GM12878 (cell line): ENCODE data around the gene CCSER1.

Experiments used
- BACH1 ChIP-seq: fragments of 450-650 bp; IDR thresholded peaks from 2 replicates; pipeline ENCODE4 v1.6.1; 2017; ENCODE audit warnings: mild to moderate bottlenecking, borderline replicate concordance
- CEBPB ChIP-seq, 2 experiments: fragments of 150-350 bp in 1 of 2; IDR thresholded peaks; 2 replicates each; pipeline ENCODE4 v1.6.1; 2012 to 2014; ENCODE audit warnings: low read depth in 2 of 2, low read length in 2 of 2, borderline replicate concordance in 1 of 2, inconsistent platforms in 1 of 2
- CHD4 ChIP-seq: fragments of 200-600 bp; sonication (generic); IDR thresholded peaks from 2 replicates; pipeline ENCODE4 v1.6.1; 2016; ENCODE audit warnings: mild to moderate bottlenecking
- EZH2 ChIP-seq: IDR thresholded peaks from 2 replicates; pipeline ENCODE4 v1.6.1; 2012; ENCODE audit warnings: low read depth, mild to moderate bottlenecking, control low read depth, inconsistent platforms, low read length, borderline replicate concordance; ENCODE audit not compliant: control insufficient read depth
- FOXM1 ChIP-seq: IDR thresholded peaks from 2 replicates; pipeline ENCODE4 v1.6.1; 2012; ENCODE audit warnings: low read depth, mild to moderate bottlenecking, inconsistent platforms, low read length, moderate library complexity
- SUZ12 ChIP-seq: fragments of 200-600 bp; sonication (generic); IDR thresholded peaks from one replicate; pipeline ENCODE4 v1.6.1; 2018; ENCODE audit warnings: antibody characterized with exemption, mild to moderate bottlenecking; ENCODE audit not compliant: unreplicated experiment
- TF ChIP-seq, protein P1 (sequence below), 3 experiments: IDR thresholded peaks in 2 of 3; conservative IDR thresholded peaks in 1 of 3; 2 replicates each; pipeline ENCODE4 v1.5.1; 2011; ENCODE audit warnings: low read depth in 3 of 3, low read length in 3 of 3, mild to moderate bottlenecking in 3 of 3, control low read depth in 2 of 3, moderate library complexity in 2 of 3, inconsistent platforms in 1 of 3, mixed read lengths in 1 of 3; ENCODE audit not compliant: control insufficient read depth in 2 of 3, insufficient read depth in 1 of 3; ENCODE audit errors: extremely low read depth in 1 of 3

DNA sequence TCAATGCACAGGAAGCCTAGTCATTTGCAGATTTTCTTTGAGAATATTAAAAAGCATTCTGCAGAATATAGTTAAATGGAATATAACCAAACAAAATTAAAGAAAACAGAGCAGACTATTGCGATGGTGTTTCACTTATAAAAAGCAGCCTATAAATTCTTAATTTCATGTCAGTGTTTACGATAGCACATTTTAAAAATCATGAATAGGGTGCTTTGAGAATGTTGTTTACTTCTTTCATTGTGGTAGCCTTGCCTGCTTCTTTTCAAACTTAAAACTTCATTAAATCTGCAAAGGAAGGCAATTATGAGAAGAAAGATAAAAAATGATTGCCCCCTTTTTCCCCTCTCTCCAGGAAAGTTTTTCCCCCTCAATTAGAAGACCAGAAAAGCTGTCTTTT lies 748.6 kb downstream of the CCSER1 start:
- TF ChIP-seq SUZ12 (no peak), BACH1 (no peak), CHD4 (no peak), FOXM1 (no peak), EZH2 (no peak), CEBPB (IDR thresholded peaks at IDR 0.05; ENCODE audit: borderline replicate concordance in 1 of 2, low read depth in 2 of 2, low read length in 2 of 2) (no peak)
- TF ChIP-seq, protein P1, sequence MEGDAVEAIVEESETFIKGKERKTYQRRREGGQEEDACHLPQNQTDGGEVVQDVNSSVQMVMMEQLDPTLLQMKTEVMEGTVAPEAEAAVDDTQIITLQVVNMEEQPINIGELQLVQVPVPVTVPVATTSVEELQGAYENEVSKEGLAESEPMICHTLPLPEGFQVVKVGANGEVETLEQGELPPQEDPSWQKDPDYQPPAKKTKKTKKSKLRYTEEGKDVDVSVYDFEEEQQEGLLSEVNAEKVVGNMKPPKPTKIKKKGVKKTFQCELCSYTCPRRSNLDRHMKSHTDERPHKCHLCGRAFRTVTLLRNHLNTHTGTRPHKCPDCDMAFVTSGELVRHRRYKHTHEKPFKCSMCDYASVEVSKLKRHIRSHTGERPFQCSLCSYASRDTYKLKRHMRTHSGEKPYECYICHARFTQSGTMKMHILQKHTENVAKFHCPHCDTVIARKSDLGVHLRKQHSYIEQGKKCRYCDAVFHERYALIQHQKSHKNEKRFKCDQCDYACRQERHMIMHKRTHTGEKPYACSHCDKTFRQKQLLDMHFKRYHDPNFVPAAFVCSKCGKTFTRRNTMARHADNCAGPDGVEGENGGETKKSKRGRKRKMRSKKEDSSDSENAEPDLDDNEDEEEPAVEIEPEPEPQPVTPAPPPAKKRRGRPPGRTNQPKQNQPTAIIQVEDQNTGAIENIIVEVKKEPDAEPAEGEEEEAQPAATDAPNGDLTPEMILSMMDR (IDR thresholded peaks at IDR 0.05 in 2 of 3, conservative IDR thresholded peaks at IDR 0.05 in 1 of 3; ENCODE audit: control insufficient read depth in 2 of 3, extremely low read depth in 1 of 3, insufficient read depth in 1 of 3, low read depth in 3 of 3, low read length in 3 of 3), result no peak
